Mucosa of gallbladder (tissue), 1 donor: ENCODE results near the gene SNAP91. TPM values are rescaled to one million over a fixed set of nuclear protein-coding genes. Genes with fewer than 3 reads are reported as not detected.
"Not testable (repeated sequence)": the region's sequence is repeated elsewhere in the genome, so short reads cannot be mapped to it uniquely, and the experiment has no call there.

ENCODE experiments used
- DNase-seq: peaks from one replicate; pipeline ENCODE4 v3.0.0-alpha.2; 2020; ENCODE audit warnings: low spot score
- total RNA-seq: library from RNA; stranded (reverse); gene quantifications from one replicate; pipeline ENCODE4 v1.2.1, GENCODE V29; 2021
- donor health status: DM: no; HTN: no; CAD: no.

Gene SNAP91, protein sequence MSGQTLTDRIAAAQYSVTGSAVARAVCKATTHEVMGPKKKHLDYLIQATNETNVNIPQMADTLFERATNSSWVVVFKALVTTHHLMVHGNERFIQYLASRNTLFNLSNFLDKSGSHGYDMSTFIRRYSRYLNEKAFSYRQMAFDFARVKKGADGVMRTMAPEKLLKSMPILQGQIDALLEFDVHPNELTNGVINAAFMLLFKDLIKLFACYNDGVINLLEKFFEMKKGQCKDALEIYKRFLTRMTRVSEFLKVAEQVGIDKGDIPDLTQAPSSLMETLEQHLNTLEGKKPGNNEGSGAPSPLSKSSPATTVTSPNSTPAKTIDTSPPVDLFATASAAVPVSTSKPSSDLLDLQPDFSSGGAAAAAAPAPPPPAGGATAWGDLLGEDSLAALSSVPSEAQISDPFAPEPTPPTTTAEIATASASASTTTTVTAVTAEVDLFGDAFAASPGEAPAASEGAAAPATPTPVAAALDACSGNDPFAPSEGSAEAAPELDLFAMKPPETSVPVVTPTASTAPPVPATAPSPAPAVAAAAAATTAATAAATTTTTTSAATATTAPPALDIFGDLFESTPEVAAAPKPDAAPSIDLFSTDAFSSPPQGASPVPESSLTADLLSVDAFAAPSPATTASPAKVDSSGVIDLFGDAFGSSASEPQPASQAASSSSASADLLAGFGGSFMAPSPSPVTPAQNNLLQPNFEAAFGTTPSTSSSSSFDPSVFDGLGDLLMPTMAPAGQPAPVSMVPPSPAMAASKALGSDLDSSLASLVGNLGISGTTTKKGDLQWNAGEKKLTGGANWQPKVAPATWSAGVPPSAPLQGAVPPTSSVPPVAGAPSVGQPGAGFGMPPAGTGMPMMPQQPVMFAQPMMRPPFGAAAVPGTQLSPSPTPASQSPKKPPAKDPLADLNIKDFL
- 2.5 TPM for total RNA-seq

DNA sequence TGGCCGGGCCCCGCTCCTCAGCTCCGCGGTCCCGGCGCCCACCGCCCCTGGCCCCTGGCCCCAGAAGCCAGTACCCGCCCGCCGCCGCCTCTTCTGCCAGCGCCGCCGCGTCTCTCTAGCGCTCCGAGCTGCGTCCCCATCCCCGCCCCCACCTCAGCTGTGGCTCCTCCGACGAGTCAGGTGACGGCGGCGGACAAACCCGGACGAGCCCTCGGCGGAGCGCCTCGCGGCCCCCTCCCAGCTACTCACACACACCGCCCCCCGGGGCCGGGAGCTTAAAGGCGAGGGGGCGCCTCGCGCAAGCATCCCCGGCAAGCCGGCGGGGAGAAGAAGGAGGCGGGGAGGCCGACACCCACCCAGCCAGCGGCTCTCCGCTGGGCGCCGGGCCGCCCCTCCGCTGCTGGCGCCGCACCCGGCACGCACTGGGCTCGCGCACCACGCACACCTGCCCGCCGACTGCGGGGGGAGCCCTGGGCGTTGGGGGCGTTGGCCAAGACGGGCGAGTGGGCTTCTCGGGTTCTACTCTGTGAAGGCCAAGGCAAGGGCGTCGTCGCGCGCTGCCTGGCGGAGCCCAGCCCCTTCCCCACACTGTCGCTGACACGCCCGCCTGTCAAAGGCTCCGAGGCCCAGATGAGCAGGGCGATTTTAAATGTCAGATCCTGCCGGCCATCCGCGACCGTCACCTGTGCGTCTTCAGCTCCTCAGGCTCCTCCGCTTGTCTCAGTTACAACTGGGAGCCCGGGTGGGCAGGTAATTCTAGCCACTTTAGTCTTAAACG, at the start of gene SNAP91:
Gene SNAP91, minus strand, starts transcription at position 132 of the 778 bp plus-strand sequence. CDS start 1,174 bp downstream, outside the sequence.
- DNase-seq = no peak

DNA sequence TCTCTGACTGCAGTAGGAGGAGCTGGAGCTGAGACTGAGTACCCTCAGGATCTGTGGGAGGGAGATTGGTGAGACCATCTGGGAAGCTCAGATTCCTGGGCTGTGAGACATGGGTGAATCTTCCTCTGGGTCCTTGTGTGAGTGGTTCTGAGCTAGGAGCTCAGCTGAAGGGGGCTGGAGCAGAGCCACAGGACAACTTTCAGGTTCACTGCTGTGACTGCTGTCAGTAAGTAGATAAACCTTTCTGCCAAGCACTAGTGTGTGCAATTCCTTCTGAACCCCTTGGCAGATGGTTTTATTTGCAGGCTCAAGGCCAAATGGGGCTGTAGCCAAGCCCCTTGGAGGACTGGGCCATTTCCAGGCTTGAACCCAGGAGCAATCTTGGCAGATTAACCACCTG, 49.6 kb upstream of the SNAP91 start:
- no peak for DNase-seq

DNA sequence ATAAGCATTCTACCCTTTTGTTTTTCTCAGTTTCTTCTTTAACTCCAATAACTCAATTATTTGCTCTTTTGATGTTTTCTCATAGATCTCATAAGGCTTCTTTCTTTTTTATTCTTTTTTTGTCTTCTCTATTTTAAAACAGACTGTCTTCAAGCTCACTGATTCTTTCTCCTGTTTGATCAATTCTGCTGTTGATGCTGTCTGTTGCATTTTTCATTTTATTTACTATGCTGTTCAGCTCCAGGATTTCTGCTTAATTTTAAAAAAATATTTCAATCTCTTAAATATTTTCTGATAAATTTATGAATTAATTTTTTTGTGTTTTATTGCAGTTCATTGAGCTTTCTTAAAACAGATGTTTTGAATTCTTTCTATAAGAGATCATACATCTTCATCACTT, 48.1 kb upstream of the SNAP91 start:
- no peak for DNase-seq

DNA sequence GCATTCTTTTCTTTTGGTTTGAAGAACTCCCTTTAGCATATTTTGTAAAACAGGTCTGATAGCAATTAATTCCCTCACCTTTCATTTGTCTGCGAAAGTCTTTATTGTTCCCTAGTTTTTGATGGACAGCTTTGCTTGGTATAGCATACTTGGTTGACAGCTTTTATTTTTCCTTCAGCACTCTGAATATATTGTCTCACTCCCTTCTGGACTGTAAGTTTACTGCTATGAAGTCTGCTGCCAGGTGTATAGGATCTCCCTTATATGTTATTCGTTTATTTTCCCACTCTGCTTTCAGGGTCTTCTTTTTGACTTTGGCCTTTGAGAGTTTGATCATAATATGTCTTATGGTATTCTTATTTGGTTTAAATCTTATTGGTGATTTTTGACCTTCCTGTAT, 47.7 kb upstream of the SNAP91 start:
- no peak for DNase-seq

DNA sequence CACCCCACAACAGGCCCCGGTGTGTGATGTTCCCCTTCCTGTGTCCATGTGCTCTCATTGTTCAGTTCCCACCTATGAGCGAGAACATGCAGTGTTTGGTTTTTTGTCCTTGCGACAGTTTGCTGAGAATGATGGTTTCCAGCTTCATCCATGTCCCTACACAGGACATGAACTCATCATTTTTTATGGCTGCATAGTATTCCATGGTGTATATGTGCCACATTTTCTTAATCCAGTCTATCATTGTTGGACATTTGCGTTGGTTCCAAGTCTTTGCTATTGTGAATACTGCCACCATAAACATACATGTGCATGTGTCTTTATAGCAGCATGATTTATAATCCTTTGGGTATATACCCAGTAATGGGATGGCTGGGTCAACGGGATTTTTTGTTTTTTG, 43.5 kb upstream of the SNAP91 start:
- not testable (repeated sequence) for DNase-seq

DNA sequence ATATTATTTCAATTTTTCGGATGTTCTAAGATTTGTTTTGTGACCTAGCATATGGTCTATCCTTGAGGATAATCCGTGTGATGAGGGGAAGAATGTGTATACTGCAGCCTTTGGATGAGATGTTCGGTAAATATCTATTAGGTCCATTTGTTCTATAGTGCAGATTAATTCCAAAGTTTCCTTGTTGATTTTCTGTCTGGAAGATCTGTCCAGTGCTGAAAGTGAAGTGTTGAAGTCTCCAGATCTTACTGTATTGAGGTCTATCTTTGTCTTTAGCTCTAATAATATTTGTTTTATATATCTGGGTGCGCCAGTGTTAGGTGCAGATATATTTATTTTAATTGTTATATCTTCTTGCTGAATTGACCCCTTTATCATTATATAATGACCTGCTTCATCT, 32.2 kb upstream of the SNAP91 start:
- no peak for DNase-seq

DNA sequence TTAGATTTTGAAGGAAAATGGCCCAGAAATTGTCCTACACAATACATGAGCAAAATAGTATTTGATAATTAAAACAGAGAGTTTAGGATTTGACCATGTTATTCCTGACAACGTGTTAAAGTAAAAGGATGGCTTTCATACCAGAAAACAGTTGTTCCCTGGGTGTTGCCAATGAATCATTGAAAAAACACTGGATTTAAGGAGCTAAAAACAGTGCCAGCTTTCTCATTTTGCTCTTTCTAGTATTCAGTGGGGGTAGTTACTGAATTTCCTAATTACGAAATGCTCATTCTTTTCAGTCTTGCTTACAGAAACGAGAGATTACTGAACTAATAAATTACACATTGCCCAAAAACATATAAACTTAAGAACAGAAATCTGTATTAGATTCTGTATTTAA, 26.6 kb upstream of the SNAP91 start:
- no peak for DNase-seq

DNA sequence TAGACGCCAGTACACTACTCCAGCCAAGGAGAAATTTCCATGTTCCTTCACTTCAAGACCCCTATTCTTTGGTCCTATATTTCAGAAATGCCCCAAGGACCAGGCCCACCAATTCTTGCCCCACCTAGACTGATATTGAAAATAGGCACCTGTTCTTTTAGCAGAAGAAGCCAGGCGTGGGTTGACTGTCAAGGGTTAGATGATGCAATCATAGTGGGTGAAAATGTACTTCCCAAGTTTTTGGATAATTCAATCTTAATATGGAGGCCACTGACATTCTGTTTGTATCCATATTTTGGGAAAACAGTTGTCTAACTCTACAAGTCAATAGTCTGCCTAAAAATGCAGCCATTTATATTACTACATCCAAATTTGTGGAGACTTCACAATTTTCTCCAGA, 21.0 kb upstream of the SNAP91 start:
- DNase-seq = no peak

DNA sequence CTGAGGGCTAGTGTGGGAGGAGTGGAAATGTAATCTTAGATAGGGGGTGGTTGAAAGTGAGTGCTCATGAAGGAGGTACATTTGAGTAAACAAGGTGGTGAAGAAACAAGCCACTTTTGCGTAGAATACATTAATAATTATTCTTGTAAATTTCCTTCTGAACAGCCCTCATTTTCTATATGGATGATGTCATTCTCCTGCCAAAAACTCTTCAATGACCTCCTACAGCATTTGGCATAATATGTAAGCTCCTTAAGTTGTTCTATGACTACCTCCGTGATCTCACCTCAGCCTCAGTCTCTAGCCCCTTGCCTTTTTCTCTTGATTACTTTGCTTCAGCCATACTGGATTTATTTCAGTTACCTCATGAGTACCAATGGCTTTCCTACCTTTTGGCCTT, 14.0 kb upstream of the SNAP91 start:
- DNase-seq = no peak

DNA sequence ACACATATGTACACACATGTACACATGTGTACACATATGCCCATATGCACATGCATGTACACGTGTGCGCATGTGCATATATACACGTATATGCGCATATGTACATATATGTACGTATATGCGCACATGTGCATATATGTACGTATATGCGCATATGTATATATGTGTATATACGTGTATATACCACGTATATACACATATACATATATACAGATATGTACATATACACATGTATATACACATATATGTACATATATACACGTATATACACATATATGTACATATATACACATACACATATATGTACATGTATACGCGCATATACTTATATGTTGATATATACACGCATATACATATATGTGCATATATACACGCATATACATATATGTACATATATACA, 8.9 kb upstream of the SNAP91 start:
- DNase-seq = no peak

DNA sequence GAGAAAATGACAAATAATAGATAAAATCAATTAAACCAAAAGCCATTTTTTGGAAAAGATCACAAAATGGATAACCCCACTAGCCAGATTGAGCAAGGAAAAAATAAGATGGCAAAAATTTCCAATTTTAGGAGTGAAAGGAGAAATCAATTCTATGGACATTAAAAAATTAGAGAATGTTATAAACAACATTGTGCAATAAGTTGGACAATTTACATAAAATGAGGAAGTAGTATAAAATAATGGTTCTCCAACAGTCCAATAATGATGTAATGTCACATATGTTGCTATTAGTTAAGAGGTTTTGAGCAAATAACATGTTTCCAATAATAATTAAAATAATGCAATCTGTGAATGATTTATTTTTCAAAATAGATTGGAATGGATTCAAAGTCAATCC, 3.1 kb upstream of the SNAP91 start:
- DNase-seq = no peak

DNA sequence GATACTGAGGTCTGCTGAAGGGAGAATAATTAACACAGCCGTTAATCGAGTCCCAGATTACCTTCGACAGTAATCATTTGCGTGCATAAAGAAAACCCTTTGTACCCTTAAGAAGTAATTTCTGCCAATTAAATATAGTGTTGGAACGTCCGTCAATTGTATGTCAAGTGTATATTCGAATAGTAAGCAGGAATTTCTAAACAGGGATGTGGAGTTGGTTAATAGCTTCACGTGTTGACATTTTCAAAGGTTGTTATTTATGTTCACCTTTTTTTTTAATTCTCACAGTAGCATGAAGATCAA, 798 bp upstream of the SNAP91 start:
- no peak for DNase-seq

DNA sequence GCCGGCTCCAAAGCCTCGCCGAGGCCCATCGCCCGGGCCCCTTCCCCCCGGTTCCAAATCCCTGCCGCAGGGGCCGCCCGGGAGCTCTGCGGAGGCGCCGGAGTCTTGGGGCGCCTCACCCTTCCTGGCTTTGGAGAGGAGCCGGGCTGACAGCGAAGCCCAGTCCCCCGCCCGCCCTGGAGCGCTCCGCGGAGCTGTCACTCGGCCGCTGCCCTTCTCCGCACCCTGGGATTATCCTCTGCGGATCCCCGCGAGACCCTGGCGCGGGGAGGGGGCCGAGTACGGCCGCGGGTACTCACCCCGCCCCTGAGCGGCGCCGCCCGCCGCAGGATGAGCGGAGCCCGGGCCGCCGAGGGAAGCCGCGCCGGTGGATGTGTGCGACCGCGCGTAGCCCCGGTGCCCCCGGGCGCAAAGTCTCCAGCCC, 343 bp downstream of the SNAP91 start:
- no peak for DNase-seq

DNA sequence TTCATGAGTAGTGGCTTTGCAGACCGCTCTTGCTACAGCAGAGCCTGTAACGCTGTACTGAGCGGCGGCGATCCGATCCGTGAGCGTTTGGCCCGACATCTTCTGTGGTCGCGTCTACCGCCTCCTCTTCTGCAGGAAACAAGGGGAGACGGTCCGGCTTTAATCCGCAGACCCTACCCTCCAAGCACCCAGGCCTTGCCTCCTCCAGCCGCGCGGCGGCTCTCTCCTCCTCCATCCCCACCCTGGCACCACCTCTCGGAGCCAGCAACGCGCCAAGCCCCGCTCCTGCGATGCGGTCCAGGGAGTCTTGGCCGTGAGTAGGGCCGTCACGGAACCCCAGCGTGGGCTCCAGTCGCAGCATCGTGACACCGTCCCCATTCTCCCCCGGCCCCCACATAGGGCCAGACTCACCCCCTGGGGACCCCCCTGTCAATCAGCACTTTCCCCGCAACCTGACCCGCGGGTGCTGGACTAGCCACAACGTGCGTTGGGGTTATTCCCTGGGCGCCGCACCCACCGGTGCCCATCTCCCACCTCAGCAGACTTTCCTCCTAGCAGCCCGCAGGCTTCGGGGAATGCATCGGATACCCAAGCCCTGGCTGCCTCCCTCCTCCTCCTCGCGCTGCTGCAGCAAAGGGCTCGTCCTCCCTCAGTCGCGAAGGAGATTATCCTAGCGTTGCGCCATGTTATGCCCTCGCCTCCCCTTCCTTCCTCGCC, 914 bp downstream of the SNAP91 start:
- DNase-seq = no peak

DNA sequence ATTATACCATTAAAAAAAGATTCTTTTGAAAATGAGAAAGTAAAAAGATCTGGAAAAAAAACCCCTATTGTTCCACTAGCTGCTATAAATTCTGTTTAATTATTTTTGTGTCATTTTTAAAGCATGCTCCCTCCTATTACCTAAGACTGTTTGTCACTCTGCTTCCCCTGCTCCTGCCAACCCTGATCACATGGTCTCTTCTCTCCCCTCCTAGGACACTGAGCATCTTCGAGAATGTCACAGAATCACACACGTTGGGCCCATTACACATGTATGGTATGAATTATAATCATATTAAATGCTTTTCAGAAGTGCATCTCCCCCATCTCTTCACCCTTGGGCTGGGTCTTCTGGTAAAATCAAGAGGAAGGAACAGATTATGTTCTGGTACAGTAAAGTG, 6.2 kb downstream of the SNAP91 start:
- DNase-seq = no peak

DNA sequence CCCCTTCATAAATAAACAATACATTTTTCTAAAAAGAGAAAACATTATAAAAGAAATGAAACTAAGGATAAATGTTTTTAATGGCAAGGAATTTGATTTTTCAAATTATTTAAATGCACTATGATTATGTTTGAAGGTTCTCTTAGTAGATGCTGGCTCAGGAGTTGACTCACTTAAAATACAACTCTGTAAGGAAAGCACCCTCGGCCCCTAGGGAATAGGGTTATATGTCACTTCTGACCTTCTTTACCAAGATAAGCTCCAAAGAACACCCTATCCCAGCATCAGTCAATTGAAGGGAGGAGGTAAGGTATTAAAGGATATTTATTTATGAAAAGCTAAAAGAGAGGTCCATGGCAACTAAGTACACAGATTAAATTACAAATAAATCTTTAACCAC, 6.8 kb downstream of the SNAP91 start:
- DNase-seq = no peak

DNA sequence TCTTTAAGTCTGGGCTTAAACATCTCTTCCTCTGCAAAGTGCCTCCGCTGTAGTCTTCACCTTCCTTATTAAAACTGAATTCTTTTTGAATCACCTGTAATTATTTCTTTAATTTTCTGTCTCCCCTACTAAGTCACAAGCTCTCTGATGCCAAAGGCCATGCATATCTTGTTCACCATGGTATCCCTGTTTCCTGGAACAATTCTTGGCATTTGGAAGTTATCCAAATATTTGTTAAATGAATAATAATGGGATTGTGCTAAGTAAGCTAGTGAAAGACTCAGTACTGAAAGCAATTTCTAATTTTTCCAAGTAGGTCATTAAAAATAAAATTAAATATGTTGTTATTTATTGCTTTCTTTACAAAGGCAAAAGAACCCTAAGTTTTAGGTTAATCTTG, 12.2 kb downstream of the SNAP91 start:
- no peak for DNase-seq

DNA sequence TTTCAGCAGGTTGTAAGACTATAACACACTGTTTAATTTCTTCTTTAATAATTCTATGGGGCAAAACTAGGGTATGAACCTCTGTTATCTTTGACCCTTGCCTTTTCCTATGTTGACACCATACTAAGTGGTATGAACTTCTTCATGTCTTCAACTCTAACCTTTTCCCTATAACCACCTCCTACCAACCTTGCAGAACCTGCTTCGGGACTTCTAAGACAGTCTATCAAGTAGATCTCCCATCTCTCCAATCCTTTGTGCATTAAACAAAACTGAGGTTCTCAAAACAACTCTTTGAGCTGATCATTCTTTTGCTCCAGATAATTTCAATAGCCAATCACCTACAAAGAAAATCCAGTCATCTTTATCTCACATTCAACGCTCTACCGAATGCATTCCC, 23.4 kb downstream of the SNAP91 start:
- DNase-seq = no peak

DNA sequence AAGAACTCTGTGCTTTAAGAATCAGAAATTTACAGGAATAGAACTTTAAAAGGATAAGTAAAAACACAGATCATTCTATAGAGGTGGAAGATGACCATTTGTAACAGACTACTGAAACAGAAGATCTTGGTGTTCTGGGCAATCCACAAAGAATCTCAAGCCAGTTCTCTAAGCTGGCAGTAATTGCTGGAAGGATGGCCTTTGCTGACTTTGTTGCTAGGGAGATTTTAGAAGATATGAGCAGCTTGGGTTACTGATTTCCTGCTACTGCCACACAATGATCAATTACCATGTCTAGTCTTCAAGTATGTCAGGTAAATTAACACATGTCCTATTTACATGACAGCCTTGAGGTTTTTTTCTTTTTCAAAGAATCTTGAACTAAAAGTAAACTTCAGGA, 31.1 kb downstream of the SNAP91 start:
- DNase-seq = no peak

DNA sequence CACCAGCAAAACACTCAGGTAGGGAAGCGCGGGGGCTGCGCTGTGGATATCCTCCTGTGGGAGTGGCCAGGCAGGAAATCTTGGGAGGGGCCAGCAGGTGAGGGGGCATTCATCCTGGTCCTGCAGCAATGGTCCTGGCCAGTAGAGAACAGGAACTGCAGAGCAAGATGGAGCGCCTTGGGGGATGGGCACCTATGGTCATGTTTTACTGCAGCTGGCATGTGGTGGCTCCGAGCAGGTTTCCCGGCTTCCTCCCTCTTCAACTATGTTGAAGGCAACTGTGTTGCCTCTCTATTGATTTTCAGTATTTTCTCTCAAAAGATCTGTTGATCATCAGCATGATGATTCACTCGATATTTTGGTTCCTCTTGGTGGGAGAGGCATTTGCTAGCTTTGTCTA, 70.9 kb downstream of the SNAP91 start:
- no peak for DNase-seq

DNA sequence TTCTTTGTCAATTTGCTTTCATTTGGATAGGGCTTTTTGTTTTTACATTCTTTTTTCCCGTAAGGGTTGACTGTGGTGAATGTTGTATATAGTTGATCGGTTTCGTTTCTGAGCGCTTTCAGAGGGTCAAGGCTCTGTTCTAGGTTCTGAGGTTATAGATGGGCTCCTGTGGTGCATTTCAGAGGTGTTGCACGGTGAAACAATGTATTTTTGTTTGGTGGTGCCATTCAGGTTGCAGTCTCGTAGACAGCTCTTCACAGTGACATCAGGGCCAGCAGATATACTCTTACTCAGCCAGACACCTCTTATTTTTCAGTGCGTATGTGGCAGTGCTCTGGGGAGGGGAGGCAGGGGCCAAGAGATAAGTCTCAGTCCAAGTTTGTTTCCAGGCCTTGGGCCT, 72.1 kb downstream of the SNAP91 start:
- no peak for DNase-seq

DNA sequence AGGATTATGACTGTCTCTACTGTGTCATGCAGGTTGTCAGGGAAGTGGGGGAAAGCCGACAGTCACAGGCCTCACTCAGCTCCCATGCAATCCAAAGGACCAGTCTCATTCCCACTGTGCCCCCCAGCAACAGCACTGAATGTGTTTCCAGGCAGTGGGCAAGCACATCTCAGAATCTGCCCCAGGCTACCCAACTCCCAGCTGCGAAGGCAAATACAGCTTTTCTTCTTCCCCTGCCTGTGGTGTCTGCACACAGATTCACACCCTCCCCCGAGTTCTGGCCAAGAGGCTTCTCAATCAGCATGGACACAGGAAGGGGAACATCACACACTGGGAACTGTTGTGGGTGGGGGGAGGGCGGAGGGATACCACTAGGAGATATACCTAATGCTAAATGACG, 75.3 kb downstream of the SNAP91 start:
- no peak for DNase-seq
